ENCODE measurements around the gene IL18BP.

The IL18BP gene

GRCh38 chr11:71997594-71997993 is 1.1 kb upstream of the IL18BP start:
- no peak for DNase-seq

- no peak for DNase-seq
Observed at GRCh38 chr11:71998061-71998460, 648 bp upstream of the IL18BP start.

DNA sequence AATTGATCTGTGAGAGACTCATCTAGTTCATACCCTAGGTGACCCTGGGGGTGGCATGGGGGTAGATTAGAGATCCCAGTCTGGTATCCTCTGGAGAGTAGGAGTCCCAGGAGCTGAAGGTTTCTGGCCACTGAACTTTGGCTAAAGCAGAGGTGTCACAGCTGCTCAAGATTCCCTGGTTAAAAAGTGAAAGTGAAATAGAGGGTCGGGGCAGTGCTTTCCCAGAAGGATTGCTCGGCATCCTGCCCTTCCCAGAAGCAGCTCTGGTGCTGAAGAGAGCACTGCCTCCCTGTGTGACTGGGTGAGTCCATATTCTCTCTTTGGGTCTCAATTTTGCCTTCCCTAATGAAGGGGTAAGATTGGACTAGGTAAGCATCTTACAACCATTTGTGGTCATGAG is 653 bp downstream of the IL18BP start:
- DNase-seq = no peak

DNA sequence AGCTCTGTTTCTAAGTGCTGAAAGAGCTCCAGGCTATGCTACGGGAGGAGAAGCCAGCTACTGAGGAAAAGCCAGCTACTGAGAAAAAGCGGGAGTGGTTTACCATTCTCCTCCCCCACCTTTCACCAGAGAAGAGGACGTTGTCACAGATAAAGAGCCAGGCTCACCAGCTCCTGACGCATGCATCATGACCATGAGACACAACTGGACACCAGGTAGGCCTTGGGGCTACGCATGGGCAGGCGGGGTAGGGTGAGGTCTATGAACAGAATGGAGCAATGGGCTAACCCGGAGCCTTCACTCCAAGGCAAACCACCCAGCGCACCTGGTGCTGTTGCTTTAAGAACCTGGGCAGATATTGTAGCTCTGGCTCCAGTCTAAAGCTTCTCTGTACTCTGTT is 1.1 kb downstream of the IL18BP start:
- DNase-seq = no peak

- no peak for DNase-seq
Observed at GRCh38 chr11:72000202-72000867, 1.6 kb downstream of the IL18BP start.

DNA sequence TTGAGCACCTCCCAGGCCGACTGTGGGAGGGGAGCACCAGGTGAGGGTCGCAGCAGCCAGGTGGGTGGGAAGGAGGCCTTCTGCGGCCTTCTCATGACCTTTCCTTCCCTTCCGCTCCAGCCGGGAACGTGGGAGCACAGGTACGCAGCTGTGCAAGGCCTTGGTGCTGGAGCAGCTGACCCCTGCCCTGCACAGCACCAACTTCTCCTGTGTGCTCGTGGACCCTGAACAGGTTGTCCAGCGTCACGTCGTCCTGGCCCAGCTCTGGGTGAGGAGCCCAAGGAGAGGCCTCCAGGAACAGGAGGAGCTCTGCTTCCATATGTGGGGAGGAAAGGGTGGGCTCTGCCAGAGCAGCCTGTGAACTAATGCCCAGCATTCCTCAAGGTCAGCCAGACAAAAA is 2.6 kb downstream of the IL18BP start:
- DNase-seq = no peak

GRCh38 chr11:72001834-72002591 is 3.3 kb downstream of the IL18BP start:
- DNase-seq = no peak

DNA sequence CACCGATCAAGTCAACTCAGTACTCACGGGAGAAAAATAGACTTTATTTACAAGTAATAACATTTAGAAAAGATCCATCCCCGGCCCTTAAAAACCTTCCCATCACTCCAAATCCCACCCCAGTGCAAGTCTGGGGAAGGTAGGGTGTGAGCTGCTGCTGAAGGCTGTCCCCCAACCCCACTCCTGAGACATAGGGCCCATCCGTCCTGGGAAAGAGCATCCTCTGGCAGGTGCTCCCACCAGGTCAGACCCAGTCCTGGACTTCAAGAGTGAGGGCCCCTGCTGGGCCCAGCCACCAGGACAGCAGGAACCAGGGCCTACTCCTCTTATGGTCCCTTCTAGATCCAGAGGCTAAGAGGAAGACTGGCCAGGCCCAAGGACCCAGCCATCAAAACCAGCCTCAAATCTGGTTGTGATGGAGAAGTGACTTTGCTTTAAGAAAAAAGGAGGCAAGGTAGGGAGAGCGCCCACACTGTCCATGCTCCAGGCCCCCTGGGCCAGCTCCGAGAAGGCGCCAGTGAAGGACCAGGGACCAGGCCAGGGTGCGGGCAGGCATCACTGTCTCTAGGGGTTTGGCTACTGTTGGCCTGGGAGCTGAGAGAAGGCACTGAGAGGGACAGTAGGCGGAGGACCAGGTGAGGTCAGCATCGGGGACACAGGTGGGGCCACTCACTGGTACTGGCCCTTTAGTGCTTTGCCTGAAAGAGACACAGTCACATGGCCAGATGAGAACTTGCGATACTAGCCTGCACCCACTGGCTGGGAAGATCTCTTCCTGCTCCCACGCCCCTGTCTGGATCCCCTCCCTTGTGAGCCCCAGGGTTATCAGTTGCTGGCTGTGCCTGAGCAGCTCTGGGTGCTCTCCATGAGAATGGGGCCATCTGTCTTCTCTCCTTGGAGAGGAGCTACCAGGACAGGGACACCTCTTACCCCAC is 4.4 kb downstream of the IL18BP start:
- no peak for DNase-seq

DNA sequence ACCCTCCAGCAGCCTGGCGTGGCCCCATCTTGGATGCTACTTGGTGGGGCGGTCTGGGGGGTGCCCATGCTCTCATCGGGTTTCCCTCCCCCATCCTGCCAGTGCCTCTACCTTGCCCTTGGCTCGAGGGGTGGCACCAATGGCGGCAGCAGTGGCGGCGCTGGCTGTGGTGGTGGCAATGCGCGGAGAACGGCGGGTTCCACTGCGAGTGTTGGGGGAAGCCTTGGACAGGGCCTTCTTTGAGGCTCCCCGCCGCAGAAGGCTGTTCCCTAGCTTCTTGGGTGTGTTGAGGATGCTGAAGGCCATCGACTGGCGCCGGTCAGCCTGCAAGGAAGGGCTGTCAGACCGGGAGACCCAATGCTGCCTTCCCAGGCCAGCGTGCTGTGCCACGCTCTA is 5.1 kb downstream of the IL18BP start:
- no peak for DNase-seq

DNA sequence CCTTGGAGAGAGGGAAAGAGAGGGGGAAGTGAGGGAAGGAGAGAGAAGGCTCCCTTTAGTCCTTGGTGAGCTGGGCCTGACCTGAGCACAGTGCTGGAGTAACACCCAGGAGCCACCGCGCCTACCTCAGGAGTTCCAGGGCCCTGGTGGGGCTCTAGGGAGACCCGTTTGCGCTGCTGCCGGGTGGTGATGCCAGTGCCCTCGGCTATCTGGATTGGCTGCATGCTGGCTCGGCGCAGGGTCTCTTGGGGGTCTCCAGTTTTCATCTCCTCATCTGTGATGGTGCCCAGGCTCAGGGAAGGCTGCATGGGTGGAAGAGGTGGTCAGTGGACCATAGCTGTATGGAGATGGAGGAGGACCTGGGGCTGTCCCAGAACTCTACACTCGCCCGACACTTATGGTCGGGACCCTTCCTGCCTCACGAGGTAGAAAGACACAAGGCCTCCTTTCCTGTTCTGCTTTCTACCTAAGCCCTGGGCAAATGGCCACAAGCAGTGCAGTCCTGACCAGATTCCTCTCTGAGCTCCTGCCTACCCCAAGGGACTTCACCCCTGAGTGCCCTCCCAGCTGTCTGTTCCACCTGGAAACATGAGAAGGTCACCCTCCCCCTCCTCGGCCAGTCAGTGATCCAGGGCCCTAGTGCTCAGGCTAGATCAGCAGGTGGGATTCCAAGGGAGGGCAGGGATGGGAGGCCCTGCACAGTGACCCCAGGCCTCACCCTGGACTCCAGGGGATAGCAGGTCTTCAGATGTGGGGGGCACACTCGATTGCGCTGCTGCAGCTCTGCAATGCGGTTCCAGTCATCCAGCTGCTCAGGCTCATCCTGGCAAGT is 6.0 kb downstream of the IL18BP start:
- DNase-seq = no peak

DNA sequence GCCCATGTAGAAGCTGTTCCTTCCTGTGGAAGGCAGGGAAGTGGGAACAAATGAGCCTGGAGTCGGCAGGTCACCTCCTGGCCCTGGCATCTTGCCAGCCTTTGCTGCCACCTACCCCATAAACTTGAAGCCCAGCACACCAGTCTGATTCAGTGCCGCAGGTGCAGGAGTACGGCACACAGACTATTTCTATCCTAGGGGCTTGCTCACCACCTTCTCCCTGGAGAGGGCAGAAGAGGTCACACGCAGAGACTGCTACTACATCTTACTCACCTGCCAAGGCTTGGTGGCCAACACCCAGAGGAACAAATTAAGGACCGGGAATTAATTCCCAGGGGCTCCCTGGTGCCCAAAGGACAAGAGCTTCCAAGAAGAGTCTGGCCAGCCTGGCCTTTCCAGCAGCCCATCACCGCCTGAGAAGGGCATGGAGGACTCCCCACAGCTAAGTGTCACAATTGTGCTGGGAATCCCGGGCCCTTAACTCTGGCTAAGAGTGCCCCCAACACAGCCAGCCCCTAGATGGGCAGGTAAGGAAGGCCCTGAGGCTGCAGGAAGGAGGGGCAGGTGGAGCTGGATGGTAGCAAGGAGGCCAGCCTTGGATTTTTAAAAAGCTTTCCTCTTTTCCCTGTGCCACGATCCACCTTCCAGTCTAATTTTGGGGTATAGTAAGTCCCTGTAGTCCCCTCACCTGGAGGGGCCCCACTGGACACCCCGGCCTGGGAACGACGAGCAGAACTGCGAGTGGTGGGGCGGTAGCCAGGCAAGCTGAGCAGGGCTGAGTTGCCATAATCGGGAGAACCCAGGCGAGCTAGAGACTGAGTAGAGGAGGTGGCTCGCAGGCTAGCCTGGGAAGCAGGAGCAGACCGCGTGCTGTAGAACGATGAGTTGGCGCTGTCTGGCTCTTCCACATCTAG is 6.9 kb downstream of the IL18BP start:
- no peak for DNase-seq

DNA sequence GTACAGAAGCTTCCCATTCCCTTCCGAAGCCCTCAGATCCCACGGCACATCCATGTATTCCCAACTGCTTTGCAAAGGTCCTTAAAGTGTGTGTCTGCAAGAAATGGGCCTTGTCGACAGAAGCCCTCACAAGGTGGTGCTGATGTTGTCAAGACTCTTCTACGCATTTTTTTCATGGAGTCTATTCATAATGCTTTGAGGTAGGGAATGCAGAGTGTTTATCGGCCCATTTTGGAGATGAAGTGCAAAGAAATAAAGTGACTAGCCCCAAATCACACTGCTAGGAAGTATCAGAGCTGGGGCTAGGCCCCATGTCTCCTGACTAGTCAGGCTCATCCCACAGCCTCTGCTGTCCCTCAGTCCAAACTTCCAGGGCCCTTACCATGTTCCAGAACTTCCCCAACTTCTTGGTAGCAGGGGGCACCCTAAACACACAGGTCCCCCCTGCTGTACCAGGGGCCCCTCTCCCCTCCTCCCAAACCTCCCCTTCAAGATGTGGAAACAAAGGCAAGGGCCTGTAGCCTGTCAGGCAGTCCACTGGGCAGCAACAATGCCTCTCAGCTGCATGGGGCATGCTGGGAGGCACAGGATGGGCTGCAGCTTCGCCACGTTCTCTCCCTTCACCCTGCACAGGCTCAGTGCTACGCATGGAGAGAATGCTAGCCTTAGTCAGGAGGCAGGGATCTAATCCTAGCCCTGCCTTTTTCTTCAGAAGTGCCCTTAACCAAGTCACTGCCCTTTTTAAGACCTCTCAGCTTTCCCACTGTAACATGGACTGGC is 7.8 kb downstream of the IL18BP start:
- DNase-seq = no peak

DNA sequence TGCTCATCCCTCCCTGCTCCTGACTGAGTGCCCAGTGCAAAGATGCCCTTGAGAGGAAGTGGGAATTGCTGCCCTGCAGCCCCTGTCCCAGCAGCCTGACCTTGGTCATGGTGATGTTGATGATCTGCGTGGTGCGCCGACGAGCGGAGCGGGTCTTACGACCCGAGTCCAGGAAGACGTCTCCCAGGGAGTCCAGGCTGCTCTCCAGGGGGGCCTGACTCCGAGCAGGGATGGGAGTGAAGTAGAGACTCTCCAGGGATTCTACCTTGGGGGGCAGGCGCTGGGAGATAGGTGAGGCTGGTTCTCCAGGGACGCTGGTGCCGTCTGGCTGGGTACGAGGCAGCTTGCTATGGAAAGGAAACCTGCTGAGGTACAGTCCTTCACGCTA is 8.4 kb downstream of the IL18BP start:
- no peak for DNase-seq

DNA sequence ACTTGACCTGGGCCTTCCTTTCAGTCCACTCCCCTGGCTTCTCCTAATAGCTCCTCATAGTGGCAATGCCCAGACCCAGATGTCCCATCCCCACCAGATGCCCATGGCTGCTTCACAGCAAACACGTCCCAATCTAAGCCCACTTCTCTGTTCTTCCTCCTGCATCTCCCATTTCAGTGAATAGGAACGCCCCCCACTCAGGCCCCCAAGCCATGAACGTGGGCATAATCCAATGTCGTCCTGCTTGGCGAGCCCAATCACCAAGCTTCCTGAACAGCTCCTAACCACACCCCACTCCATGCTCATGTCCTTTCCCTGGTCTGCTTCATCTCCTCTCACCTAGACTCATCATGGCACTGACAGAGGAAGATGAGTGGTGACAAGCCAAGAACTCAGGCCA is 8.9 kb downstream of the IL18BP start:
- DNase-seq = no peak

DNA sequence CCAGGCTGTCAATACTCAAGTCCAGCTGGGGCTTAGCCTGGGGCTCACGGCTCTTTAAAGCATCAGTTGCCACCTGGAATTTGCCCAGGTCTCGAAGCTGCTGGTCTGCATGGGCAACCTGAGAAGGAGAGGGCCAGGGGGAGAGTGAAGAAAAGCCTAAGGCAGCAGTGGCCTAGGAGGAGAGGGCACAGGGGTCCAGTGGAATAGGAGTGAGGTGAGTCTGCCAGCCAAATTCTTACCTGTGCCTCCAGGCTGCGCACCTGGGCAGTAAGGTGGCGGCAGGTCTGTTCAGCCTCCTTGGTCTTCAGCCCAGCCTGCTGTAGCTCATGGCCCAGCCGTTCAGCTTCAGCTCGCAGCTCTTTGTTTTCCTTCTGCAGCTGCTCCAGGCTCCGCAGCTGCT is 10.0 kb downstream of the IL18BP start:
- no peak for DNase-seq

- DNase-seq = no peak
Observed at GRCh38 chr11:72009156-72009555, 10.4 kb downstream of the IL18BP start.

DNA sequence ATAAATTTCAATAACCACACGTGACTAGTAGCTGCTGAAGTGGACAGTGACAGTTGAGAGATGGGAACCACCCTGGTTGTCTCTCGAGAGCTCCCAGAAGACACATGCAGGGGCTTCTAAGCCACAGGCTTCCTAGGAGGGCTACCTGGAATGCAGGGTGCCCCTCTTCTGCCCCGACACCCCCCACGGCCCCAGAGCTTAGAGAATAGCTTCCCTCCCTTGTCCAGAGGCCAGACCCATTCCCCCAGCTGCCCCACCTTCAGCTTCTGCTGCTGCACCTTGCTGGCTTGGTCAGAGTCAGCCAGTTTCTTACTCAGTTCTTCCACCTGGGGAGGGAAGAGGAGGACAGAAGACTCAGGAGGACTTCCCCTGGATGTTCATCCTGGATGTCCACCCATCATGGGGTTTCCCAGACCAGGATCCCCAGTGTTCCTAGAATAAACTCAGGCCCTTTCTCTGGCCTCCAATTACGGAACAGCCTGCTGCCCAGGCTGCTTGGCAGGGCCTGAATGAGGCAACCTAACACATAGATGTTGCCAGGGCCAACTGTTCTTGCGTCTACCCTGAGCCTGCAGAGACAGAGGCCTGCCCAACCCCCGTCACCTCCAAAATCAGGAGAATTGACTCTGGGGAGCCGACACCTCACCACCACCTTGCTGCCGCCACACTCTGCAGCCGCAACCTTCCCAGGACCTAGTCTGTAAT is 12.0 kb downstream of the IL18BP start:
- DNase-seq = peak; percentile 46

DNA sequence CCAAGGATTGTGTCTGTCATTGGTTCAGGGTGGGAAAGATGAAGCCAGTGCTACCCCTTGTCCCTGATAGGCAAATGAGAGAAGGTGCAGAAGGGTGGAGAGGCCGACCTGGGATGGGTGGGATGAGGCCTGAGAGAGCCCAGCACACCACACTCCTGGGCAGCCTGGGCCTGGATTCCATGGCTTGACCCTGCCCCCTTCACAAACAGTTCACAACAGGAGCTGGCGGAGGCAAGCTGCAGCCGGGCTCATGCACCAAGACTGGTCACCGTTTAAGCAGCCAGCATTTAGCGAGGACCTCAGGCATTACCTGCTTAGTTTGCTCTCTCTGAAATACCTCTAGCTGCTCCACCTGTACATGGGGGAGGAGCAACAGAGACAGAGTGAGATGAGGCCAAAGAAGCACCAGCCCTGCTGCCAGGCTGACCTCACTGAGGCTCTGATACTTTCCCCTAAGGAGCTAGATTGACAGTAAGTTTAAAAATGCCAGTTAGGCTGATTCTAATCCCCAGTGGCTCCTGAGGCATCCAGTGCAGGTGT is 13.5 kb downstream of the IL18BP start:
- DNase-seq = peak; percentile 22

GRCh38 chr11:72012897-72013721 is 14.4 kb downstream of the IL18BP start:
- DNase-seq = peak; percentile 45
